Adrenal gland (tissue), 5 donors: ENCODE results near the gene EXOSC1.
"Not testable (repeated sequence)": the region's sequence is repeated elsewhere in the genome, so short reads cannot be mapped to it uniquely, and the experiment has no call there.

Experiments used
- POLR2A ChIP-seq, 2 donors: fragments of 450-650 bp; IDR thresholded peaks; one replicate each; pipeline ENCODE4 v1.6.1; 2017; ENCODE audit warnings: antibody characterized with exemption in 2 of 2, mild to moderate bottlenecking in 2 of 2, moderate library complexity in 1 of 2
- TF ChIP-seq, protein P1 (sequence below), 6 experiments: fragments of 450-650 bp in 4 of 6; fragments of 200-600 bp in 2 of 6; sonication (generic) in 1 of 6; IDR thresholded peaks; 1 replicate in 5 of 6; 2 replicates in 1 of 6; pipeline versions ENCODE4 v1.5.1 to v1.8.0; 2016 to 2021; ENCODE audit warnings: antibody characterized with exemption in 6 of 6, mild to moderate bottlenecking in 2 of 6, moderate library complexity in 1 of 6
- donor health status: DM: no; HTN: no; CAD: no.

GRCh38 chr10:97406483-97406882 is 39.3 kb downstream of the EXOSC1 start:
- TF ChIP-seq, protein P1, sequence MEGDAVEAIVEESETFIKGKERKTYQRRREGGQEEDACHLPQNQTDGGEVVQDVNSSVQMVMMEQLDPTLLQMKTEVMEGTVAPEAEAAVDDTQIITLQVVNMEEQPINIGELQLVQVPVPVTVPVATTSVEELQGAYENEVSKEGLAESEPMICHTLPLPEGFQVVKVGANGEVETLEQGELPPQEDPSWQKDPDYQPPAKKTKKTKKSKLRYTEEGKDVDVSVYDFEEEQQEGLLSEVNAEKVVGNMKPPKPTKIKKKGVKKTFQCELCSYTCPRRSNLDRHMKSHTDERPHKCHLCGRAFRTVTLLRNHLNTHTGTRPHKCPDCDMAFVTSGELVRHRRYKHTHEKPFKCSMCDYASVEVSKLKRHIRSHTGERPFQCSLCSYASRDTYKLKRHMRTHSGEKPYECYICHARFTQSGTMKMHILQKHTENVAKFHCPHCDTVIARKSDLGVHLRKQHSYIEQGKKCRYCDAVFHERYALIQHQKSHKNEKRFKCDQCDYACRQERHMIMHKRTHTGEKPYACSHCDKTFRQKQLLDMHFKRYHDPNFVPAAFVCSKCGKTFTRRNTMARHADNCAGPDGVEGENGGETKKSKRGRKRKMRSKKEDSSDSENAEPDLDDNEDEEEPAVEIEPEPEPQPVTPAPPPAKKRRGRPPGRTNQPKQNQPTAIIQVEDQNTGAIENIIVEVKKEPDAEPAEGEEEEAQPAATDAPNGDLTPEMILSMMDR (IDR thresholded peaks at IDR 0.05) = not testable (repeated sequence)
- not testable (repeated sequence) for TF ChIP-seq POLR2A (IDR thresholded peaks at IDR 0.05)
